ENCODE measurements around the gene SEMA3B.
"Not testable (repeated sequence)": the region's sequence is repeated elsewhere in the genome, so short reads cannot be mapped to it uniquely, and the experiment has no call there.

SEMA3B gene

DNA sequence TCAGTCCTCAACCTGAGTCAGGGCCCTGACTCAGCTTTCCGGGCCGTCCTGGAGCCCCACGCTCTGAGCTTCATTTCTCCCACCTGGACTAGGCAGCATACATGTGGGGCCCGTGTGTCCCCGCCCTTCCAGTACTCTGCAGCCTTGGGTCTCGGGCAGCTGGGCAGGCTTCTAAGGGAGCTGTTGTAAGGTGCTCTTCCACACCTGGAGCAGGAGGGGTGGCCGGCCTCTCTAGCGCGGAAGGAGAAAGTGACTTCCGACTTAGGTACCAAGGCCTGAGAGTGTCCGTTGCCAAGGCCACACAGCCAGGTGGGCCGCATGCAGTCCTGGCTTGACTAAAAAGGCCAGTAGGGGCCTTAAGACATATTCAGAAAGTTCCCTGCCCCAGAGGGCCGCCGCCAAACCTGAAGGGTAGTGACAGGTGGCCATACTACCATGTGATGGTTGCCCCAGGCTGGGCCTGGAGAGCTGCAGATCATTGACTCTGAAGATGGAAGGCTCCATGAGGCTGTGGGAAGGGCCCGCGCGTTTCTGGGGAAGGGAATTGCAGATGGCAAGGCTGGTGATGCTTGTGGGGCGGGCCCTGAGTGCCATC lies 9.4 kb upstream of the SEMA3B start:
- Histone ChIP-seq H3K27me3 (ENCODE audit: control insufficient read depth in 1 of 2, insufficient read depth in 2 of 2, low read length in 2 of 2) (no peaks in the 10 kb centered on the region), H3K9me3 (ENCODE audit: control insufficient read depth in 2 of 2, low read length in 2 of 2) (peaks cover 0 to 4% of the 10 kb centered on the region in 2 donors), H3K9ac (ENCODE audit: low read length in 2 of 2) (peak overlapping the region; percentile 51 to 54), H3K4me3 (ENCODE audit: low read length in 2 of 2) (peak overlapping the region; percentile 20 to 59), H3K36me3 (ENCODE audit: control insufficient read depth in 2 of 2, insufficient read depth in 2 of 2, low read length in 2 of 2) (peaks cover 23% of the 10 kb centered on the region in 2 donors), H3K4me1 (ENCODE audit: control insufficient read depth, insufficient read depth, low read length) (peaks cover 48% of the 10 kb centered on the region), H3K27ac (ENCODE audit: low read length) (peak overlapping the region; percentile 94)

GRCh38 chr3:50260027-50260941 lies 8.7 kb upstream of the SEMA3B start:
- H3K36me3 ChIP-seq (ENCODE audit: control insufficient read depth in 2 of 2, insufficient read depth in 2 of 2, low read length in 2 of 2) = peaks cover 18 to 20% of the 10 kb centered on the region in 2 donors
- peaks cover 50% of the 10 kb centered on the region for H3K4me1 ChIP-seq (ENCODE audit: control insufficient read depth, insufficient read depth, low read length)
- peak overlapping the region; percentile 94 for H3K27ac ChIP-seq (ENCODE audit: low read length)
- peak overlapping the region; percentile 90 for H3K9ac ChIP-seq (ENCODE audit: low read length in 2 of 2)
- no peaks in the 10 kb centered on the region for H3K27me3 ChIP-seq (ENCODE audit: control insufficient read depth in 1 of 2, insufficient read depth in 2 of 2, low read length in 2 of 2)
- H3K9me3 ChIP-seq (ENCODE audit: control insufficient read depth in 2 of 2, low read length in 2 of 2) = peaks cover 0 to 4% of the 10 kb centered on the region in 2 donors
- peak overlapping the region; percentile 69 to 76 for H3K4me3 ChIP-seq (ENCODE audit: low read length in 2 of 2)

DNA sequence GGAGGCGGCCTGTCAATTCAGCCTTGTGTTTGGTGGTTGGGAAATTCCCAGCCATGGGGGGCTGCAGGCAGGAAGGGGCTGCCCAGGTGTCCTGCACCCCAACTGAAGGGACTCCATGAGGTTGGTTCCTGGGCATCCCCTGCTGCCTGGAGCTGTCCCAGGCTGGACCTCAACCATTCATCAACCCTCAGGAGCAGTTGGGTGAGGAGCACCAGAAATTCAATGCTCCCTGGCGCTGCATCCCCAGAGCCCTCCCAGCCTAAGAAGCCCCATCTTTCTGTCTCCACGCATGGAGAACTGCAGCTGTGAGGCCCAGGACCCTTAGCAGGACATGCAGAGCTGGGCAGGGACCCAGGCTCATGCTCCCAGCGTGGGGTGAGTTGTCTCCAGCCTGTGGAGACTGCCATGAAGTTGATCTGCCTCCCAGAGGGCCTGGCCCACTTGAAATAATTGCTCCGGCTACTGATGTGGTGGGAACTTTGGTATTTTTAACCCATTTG lies 8.0 kb upstream of the SEMA3B start:
- Histone ChIP-seq H3K4me1 (ENCODE audit: control insufficient read depth, insufficient read depth, low read length) (peaks cover 54% of the 10 kb centered on the region), H3K4me3 (ENCODE audit: low read length in 2 of 2) (peak overlapping the region; percentile 69 to 76), H3K9me3 (ENCODE audit: control insufficient read depth in 2 of 2, low read length in 2 of 2) (peaks cover 0 to 4% of the 10 kb centered on the region in 2 donors), H3K9ac (ENCODE audit: low read length in 2 of 2) (peak overlapping the region; percentile 90), H3K27me3 (ENCODE audit: control insufficient read depth in 1 of 2, insufficient read depth in 2 of 2, low read length in 2 of 2) (no peaks in the 10 kb centered on the region), H3K36me3 (ENCODE audit: control insufficient read depth in 2 of 2, insufficient read depth in 2 of 2, low read length in 2 of 2) (peaks cover 17 to 19% of the 10 kb centered on the region in 2 donors), H3K27ac (ENCODE audit: low read length) (peak overlapping the region; percentile 94)

GRCh38 chr3:50261505-50261904 lies 7.4 kb upstream of the SEMA3B start:
- Histone ChIP-seq H3K9ac (ENCODE audit: low read length in 2 of 2) (peak overlapping the region in 1 of 2 donors; percentile 90), H3K4me3 (ENCODE audit: low read length in 2 of 2) (peak overlapping the region in 1 of 2 donors; percentile 76), H3K27ac (ENCODE audit: low read length) (peak overlapping the region; percentile 94), H3K27me3 (ENCODE audit: control insufficient read depth in 1 of 2, insufficient read depth in 2 of 2, low read length in 2 of 2) (no peaks in the 10 kb centered on the region), H3K4me1 (ENCODE audit: control insufficient read depth, insufficient read depth, low read length) (peaks cover 59% of the 10 kb centered on the region), H3K36me3 (ENCODE audit: control insufficient read depth in 2 of 2, insufficient read depth in 2 of 2, low read length in 2 of 2) (peaks cover 12 to 15% of the 10 kb centered on the region in 2 donors), H3K9me3 (ENCODE audit: control insufficient read depth in 2 of 2, low read length in 2 of 2) (peaks cover 0 to 4% of the 10 kb centered on the region in 2 donors)

GRCh38 chr3:50262200-50262599 lies 6.7 kb upstream of the SEMA3B start:
- H3K36me3 ChIP-seq (ENCODE audit: control insufficient read depth in 2 of 2, insufficient read depth in 2 of 2, low read length in 2 of 2); H3K9ac ChIP-seq (ENCODE audit: low read length in 2 of 2); H3K4me3 ChIP-seq (ENCODE audit: low read length in 2 of 2); H3K9me3 ChIP-seq (ENCODE audit: control insufficient read depth in 2 of 2, low read length in 2 of 2); H3K27me3 ChIP-seq (ENCODE audit: control insufficient read depth in 1 of 2, insufficient read depth in 2 of 2, low read length in 2 of 2): not testable (repeated sequence)
- H3K27ac ChIP-seq (ENCODE audit: low read length) = peak overlapping the region; percentile 96
- H3K4me1 ChIP-seq (ENCODE audit: control insufficient read depth, insufficient read depth, low read length) = peaks cover 66% of the 10 kb centered on the region

DNA sequence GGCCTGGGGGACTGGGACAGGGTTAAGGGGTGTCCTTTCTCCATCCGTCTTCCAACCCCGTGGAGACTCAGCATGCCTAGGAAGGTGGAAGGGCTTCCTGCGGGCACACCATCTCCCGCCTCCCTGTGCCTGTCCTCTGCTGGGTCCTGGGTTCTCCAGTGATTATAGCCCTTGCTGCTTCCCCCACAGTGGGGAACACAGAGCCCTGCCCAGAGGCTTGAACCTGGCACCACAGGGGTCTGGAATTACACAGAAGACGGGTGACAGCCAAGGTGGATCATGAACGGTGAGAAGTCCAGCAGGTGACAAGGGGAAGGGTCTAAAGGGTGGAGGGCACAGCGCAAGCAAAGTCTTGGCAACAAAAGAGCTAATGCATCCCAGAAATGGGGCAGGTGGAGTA lies 6.2 kb upstream of the SEMA3B start:
- Histone ChIP-seq H3K9me3 (ENCODE audit: control insufficient read depth in 2 of 2, low read length in 2 of 2) (no peaks in the 10 kb centered on the region), H3K27ac (ENCODE audit: low read length) (peak overlapping the region; percentile 96), H3K36me3 (ENCODE audit: control insufficient read depth in 2 of 2, insufficient read depth in 2 of 2, low read length in 2 of 2) (peaks cover 2 to 5% of the 10 kb centered on the region in 2 donors), H3K4me3 (ENCODE audit: low read length in 2 of 2) (no peak overlapping the region), H3K4me1 (ENCODE audit: control insufficient read depth, insufficient read depth, low read length) (peaks cover 72% of the 10 kb centered on the region), H3K27me3 (ENCODE audit: control insufficient read depth in 1 of 2, insufficient read depth in 2 of 2, low read length in 2 of 2) (no peaks in the 10 kb centered on the region), H3K9ac (ENCODE audit: low read length in 2 of 2) (no peak overlapping the region)

GRCh38 chr3:50263478-50264382 lies 5.2 kb upstream of the SEMA3B start:
- Histone ChIP-seq H3K9me3 (ENCODE audit: control insufficient read depth in 2 of 2, low read length in 2 of 2) (no peaks in the 10 kb centered on the region), H3K36me3 (ENCODE audit: control insufficient read depth in 2 of 2, insufficient read depth in 2 of 2, low read length in 2 of 2) (no peaks in the 10 kb centered on the region), H3K27me3 (ENCODE audit: control insufficient read depth in 1 of 2, insufficient read depth in 2 of 2, low read length in 2 of 2) (no peaks in the 10 kb centered on the region), H3K9ac (ENCODE audit: low read length in 2 of 2) (peak overlapping the region; percentile 26 to 68), H3K4me3 (ENCODE audit: low read length in 2 of 2) (no peak overlapping the region), H3K4me1 (ENCODE audit: control insufficient read depth, insufficient read depth, low read length) (peaks cover 82% of the 10 kb centered on the region), H3K27ac (ENCODE audit: low read length) (peak overlapping the region; percentile 96)

DNA sequence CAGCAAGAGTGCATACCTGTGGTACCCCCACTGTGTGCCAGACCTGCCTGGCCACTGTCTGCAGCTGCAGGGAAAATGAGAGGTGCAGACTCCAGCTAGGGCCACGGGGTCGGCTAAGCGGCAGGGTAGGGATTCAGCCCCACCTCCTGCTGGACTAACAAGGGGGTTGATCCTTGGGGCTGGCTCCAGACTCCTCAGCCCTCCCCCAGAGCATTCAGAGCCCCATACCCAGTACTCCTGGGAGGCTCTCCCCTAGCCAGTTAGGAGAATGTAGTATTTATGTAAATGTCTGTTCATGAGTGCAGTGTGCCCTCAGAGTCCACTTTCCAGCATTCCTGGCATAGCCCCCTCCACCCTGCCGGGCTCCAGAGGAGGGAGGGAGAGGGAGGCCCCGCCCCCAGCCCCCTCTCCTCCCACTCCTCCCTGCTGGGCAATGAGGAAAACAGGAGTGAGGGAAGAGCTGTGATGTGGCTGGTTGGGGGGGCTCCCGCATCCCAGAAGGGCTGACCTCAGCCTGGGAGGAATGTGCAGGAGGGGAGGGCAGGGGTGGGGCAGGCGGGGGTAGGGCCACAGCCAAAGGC lies 4.5 kb upstream of the SEMA3B start:
- no peaks in the 10 kb centered on the region for H3K36me3 ChIP-seq (ENCODE audit: control insufficient read depth in 2 of 2, insufficient read depth in 2 of 2, low read length in 2 of 2)
- no peaks in the 10 kb centered on the region for H3K27me3 ChIP-seq (ENCODE audit: control insufficient read depth in 1 of 2, insufficient read depth in 2 of 2, low read length in 2 of 2)
- no peaks in the 10 kb centered on the region for H3K9me3 ChIP-seq (ENCODE audit: control insufficient read depth in 2 of 2, low read length in 2 of 2)
- H3K4me3 ChIP-seq (ENCODE audit: low read length in 2 of 2) = no peak overlapping the region
- H3K9ac ChIP-seq (ENCODE audit: low read length in 2 of 2) = peak overlapping the region; percentile 68 to 83
- H3K4me1 ChIP-seq (ENCODE audit: control insufficient read depth, insufficient read depth, low read length) = peaks cover 86% of the 10 kb centered on the region
- peak overlapping the region; percentile 96 for H3K27ac ChIP-seq (ENCODE audit: low read length)

DNA sequence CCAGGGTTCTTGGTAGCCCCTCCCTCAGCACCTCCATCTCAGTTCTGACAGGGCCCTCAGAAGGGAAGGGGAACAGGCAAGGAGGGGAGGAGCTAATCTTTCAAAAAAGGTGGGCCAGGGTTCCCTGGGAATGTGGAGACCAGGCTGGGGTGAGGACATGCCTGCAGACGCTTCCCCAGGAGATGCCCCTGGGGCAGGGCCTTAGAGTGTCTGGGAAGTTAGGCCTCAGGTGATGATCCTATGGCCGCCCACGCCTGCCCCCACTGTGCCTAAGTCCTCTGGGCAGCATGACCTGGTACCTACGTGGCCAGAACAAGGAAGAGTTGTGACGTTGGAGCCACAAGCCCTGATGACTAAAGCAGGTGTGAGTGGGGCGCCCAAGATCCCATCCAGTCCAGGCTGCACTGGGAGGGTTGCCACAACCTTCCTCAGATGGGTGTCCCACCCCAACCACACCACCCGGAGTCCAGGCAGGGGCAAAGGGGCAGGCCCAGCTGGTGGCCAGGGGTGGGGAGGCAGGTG lies 3.9 kb upstream of the SEMA3B start:
- peak overlapping the region; percentile 58 to 83 for H3K9ac ChIP-seq (ENCODE audit: low read length in 2 of 2)
- H3K27ac ChIP-seq (ENCODE audit: low read length) = peak overlapping the region; percentile 96
- no peaks in the 10 kb centered on the region for H3K27me3 ChIP-seq (ENCODE audit: control insufficient read depth in 1 of 2, insufficient read depth in 2 of 2, low read length in 2 of 2)
- no peaks in the 10 kb centered on the region for H3K9me3 ChIP-seq (ENCODE audit: control insufficient read depth in 2 of 2, low read length in 2 of 2)
- H3K4me1 ChIP-seq (ENCODE audit: control insufficient read depth, insufficient read depth, low read length) = peaks cover 87% of the 10 kb centered on the region
- H3K4me3 ChIP-seq (ENCODE audit: low read length in 2 of 2) = peak overlapping the region in 1 of 2 donors; percentile 55
- H3K36me3 ChIP-seq (ENCODE audit: control insufficient read depth in 2 of 2, insufficient read depth in 2 of 2, low read length in 2 of 2) = no peaks in the 10 kb centered on the region

Measured in stomach smooth muscle (tissue), 2 donors.